Effector memory CD8-positive, alpha-beta T cell (primary cell): ENCODE measurements around the gene PSMD7.
"Not testable (repeated sequence)": the region's sequence is repeated elsewhere in the genome, so short reads cannot be mapped to it uniquely, and the experiment has no call there.

Experiments used
- ATAC-seq: fragments of 150-1000 bp; cut with Tn5 transposase; replicated peaks from 2 replicates; pipeline ENCODE4 v1.10.0; 2021; ENCODE audit warnings: mild to moderate bottlenecking, moderate library complexity
- DNase-seq, 3 experiments: peaks; one replicate each; pipeline ENCODE4 v3.0.0; 2021
- H3K27ac Mint-ChIP-seq, 2 donors: one replicate each; pipeline ENCODE4 v1.8.0; 2022; ENCODE audit warnings: mild to moderate bottlenecking in 2 of 2, mixed read lengths in 2 of 2, moderate library complexity in 2 of 2
- H3K27me3 Mint-ChIP-seq, 2 donors: one replicate each; pipeline ENCODE4 v1.8.0; 2022; ENCODE audit warnings: mixed read lengths in 2 of 2
- H3K36me3 Mint-ChIP-seq: one replicate; pipeline ENCODE4 v1.8.0; 2022; ENCODE audit warnings: mild to moderate bottlenecking, moderate library complexity, mixed read lengths; ENCODE audit not compliant: insufficient read depth
- H3K4me1 Mint-ChIP-seq, 2 donors: one replicate each; pipeline ENCODE4 v1.8.0; 2022; ENCODE audit warnings: low read depth in 2 of 2, mixed read lengths in 2 of 2
- H3K4me3 Mint-ChIP-seq, 2 donors: one replicate each; pipeline ENCODE4 v1.8.0; 2022; ENCODE audit warnings: mild to moderate bottlenecking in 2 of 2, mixed read lengths in 2 of 2, moderate library complexity in 2 of 2
- H3K9me3 Mint-ChIP-seq, 2 donors: one replicate each; pipeline ENCODE4 v1.8.0; 2022; ENCODE audit warnings: mixed read lengths in 2 of 2

The PSMD7 gene

GRCh38 chr16:74337506-74337905, 40.9 kb downstream of the PSMD7 start:
- H3K36me3 Mint-ChIP-seq, result peaks cover 70% of the 10 kb centered on the region
- not testable (repeated sequence) for H3K27me3 Mint-ChIP-seq, H3K4me1 Mint-ChIP-seq, DNase-seq, H3K27ac Mint-ChIP-seq, ATAC-seq, H3K9me3 Mint-ChIP-seq, H3K4me3 Mint-ChIP-seq

DNA sequence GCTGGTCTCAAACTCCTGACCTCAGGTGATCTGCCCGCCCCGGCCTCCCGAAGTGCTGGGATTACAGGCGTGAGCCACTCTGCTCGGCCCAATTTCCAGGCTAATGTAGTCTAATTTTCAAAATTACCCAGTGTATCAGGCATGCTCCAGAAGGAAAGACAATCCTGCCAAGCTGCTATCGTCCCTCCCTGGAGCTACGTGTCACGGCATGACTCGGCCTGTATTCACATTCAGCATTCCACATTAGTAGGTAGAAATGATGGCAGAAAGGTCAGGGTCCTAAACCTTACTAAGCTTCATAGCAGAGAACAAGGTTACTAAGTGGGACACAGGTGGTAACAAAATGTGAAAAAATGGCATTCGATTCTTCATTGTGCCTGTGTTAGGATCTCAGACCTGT, 42.6 kb downstream of the PSMD7 start:
- H3K27ac Mint-ChIP-seq, H3K4me3 Mint-ChIP-seq, H3K4me1 Mint-ChIP-seq, ATAC-seq, H3K9me3 Mint-ChIP-seq, H3K27me3 Mint-ChIP-seq, DNase-seq: not testable (repeated sequence)
- H3K36me3 Mint-ChIP-seq, result peaks cover 75% of the 10 kb centered on the region

- peak overlapping the region in 1 of 2 donors; percentile 23 for H3K27ac Mint-ChIP-seq
- not testable (repeated sequence) for H3K4me1 Mint-ChIP-seq, DNase-seq, H3K9me3 Mint-ChIP-seq, H3K4me3 Mint-ChIP-seq, ATAC-seq, H3K27me3 Mint-ChIP-seq
- peaks cover 70% of the 10 kb centered on the region for H3K36me3 Mint-ChIP-seq
Measured at GRCh38 chr16:74353038-74353437, 56.4 kb downstream of the PSMD7 start.
